HG03571 (cell line): ENCODE data around the gene TNFRSF1A.

Experiments used
- ATAC-seq: cut with Tn5 transposase; IDR thresholded peaks from one replicate; pipeline ENCODE4 v1.9.1; 2021; ENCODE audit not compliant: unreplicated experiment

Gene TNFRSF1A

GRCh38 chr12:6279631-6280030 is 62.2 kb downstream of the TNFRSF1A start:
- no peak for ATAC-seq

GRCh38 chr12:6279256-6279628 is 62.6 kb downstream of the TNFRSF1A start:
- no peak for ATAC-seq
